Right lobe of liver (tissue), 4 donors: ENCODE results near the gene SPSB2.

ENCODE experiments used
- CTCF ChIP-seq, 4 donors: fragments of 200-600 bp in 3 of 4; fragments of 450-650 bp in 1 of 4; IDR thresholded peaks; one replicate each; pipeline versions ENCODE4 v1.5.1 to v1.8.0; 2016 to 2022; ENCODE audit warnings: antibody characterized with exemption in 4 of 4, mild to moderate bottlenecking in 2 of 4
- POLR2A ChIP-seq: fragments of 450-650 bp; IDR thresholded peaks from one replicate; pipeline ENCODE4 v1.6.1; 2017; ENCODE audit warnings: antibody characterized with exemption, mild to moderate bottlenecking
- donor health status: DM: no; HTN: no; CAD: no.
- donor health status: DM: no; HTN: no; CAD: no.
- donor health status: DM: no; HTN: yes; CAD: no.

- TF ChIP-seq CTCF (IDR thresholded peaks at IDR 0.05) (no peak), POLR2A (no peak)
Observed at GRCh38 chr12:6887460-6887859, 14.4 kb upstream of the SPSB2 start.
